Measurements from ENCODE around the gene GLG1. TPM values are rescaled to one million over a fixed set of nuclear protein-coding genes. Genes with fewer than 3 reads are reported as not detected.

Gene GLG1
- total and polyA plus RNA-seq, 4 donors: 22.2 to 71.5 (median 47.9) TPM

GRCh38 chr16:74608944-74609343 lies 2.0 kb upstream of the GLG1 start (continued):
- TF ChIP-seq CTCF (IDR thresholded peaks at IDR 0.05; ENCODE audit: low read depth, low read length, missing input control): no peak
- no peak for TF ChIP-seq HNF4A (conservative IDR thresholded peaks at IDR 0.05)
- TF ChIP-seq FOXA2 (IDR thresholded peaks at IDR 0.05): no peak
- TF ChIP-seq ZBTB33 (IDR thresholded peaks at IDR 0.05): no peak
- TF ChIP-seq MAX (IDR thresholded peaks at IDR 0.05): no peak
- TF ChIP-seq SP1 (IDR thresholded peaks at IDR 0.05): no peak
- no peak for TF ChIP-seq NR2F2 (IDR thresholded peaks at IDR 0.05)

GRCh38 chr16:74608381-74608780 lies 1.5 kb upstream of the GLG1 start:
- Histone ChIP-seq H3K27ac (ENCODE audit: low read depth in 1 of 2, low read length in 2 of 2) (no peak overlapping the region), H3K27me3 (ENCODE audit: control insufficient read depth in 4 of 4, insufficient read depth in 4 of 4, low read length in 3 of 4) (no peaks in the 10 kb centered on the region), H3K4me1 (ENCODE audit: control insufficient read depth in 4 of 4, insufficient read depth in 4 of 4, low read length in 3 of 4) (peaks cover 3 to 26% (median 14%) of the 10 kb centered on the region in 4 donors), H3K4me3 (ENCODE audit: low read depth in 1 of 3, low read length in 3 of 3) (no peak overlapping the region), H3K9ac (ENCODE audit: low read depth in 1 of 2, low read length in 2 of 2) (no peak overlapping the region), H3K36me3 (ENCODE audit: control insufficient read depth in 4 of 4, insufficient read depth in 3 of 4, low read depth in 1 of 4, low read length in 3 of 4) (no peaks in the 10 kb centered on the region), H3K9me3 (ENCODE audit: control insufficient read depth in 4 of 4, low read length in 3 of 4) (no peaks in the 10 kb centered on the region)
- 78% methylated on average over 6 of the region's 6 CpGs for WGBS
- TF ChIP-seq FOXA1 (IDR thresholded peaks at IDR 0.05) (no peak), JUND (IDR thresholded peaks at IDR 0.05) (no peak), FOXA2 (IDR thresholded peaks at IDR 0.05) (no peak), EGR1 (IDR thresholded peaks at IDR 0.05; ENCODE audit: low read depth in 2 of 2) (no peak), GABPA (IDR thresholded peaks at IDR 0.05 in 1 of 2, conservative IDR thresholded peaks at IDR 0.05 in 1 of 2) (no peak), ATF3 (IDR thresholded peaks at IDR 0.05) (no peak), REST (IDR thresholded peaks at IDR 0.05) (no peak), NR2F2 (IDR thresholded peaks at IDR 0.05) (no peak), CTCF (IDR thresholded peaks at IDR 0.05; ENCODE audit: low read depth, low read length, missing input control) (no peak), RXRA (IDR thresholded peaks at IDR 0.05) (no peak), SP1 (IDR thresholded peaks at IDR 0.05) (no peak), TAF1 (conservative IDR thresholded peaks at IDR 0.05) (no peak), YY1 (IDR thresholded peaks at IDR 0.05) (no peak), RAD21 (IDR thresholded peaks at IDR 0.05) (no peak), HNF4A (conservative IDR thresholded peaks at IDR 0.05) (no peak), HNF4G (IDR thresholded peaks at IDR 0.05) (no peak), ZBTB33 (IDR thresholded peaks at IDR 0.05) (no peak), MAX (IDR thresholded peaks at IDR 0.05) (no peak)
- DNase-seq (ENCODE audit: low spot score): no peak
